Stimulated activated CD4-positive, alpha-beta T cell treated with anti-CD3 and anti-CD28 coated beads, Interleukin-2, amount 100 ng/mL, for 48 hours (primary cell): ENCODE results near the gene SERF2.
"Not testable (repeated sequence)": the region's sequence is repeated elsewhere in the genome, so short reads cannot be mapped to it uniquely, and the experiment has no call there.

Experiments
- DNase-seq, 2 donors: peaks; one replicate each; pipeline ENCODE4 v3.0.0-alpha.2; 2020

The SERF2 gene

GRCh38 chr15:43791993-43792760 lies at the start of gene SERF2:
Gene SERF2, plus strand, starts transcription at chr15:43792320. Its CDS starts 57 bp downstream, at chr15:43792377.
- peak; percentile 99 to 100 for DNase-seq

GRCh38 chr15:43746245-43746902 lies 45.7 kb upstream of the SERF2 start, which contains the start of gene PDIA3:
Gene PDIA3, plus strand, starts transcription at chr15:43746438. Its CDS starts 102 bp downstream, at chr15:43746540.
- DNase-seq: peak; percentile 81 to 82

GRCh38 chr15:43746903-43747309 lies 45.2 kb upstream of the SERF2 start:
- DNase-seq: not testable (repeated sequence)

- no peak for DNase-seq
Measured at GRCh38 chr15:43748376-43748775, 43.7 kb upstream of the SERF2 start.

GRCh38 chr15:43749690-43750345 lies 42.3 kb upstream of the SERF2 start:
- DNase-seq: peak in 1 of 2 donors; percentile 15

- no peak for DNase-seq
Measured at GRCh38 chr15:43751885-43752284, 40.2 kb upstream of the SERF2 start.

GRCh38 chr15:43762824-43763223 lies 29.3 kb upstream of the SERF2 start:
- no peak for DNase-seq

- no peak for DNase-seq
Measured at GRCh38 chr15:43763819-43764446, 28.2 kb upstream of the SERF2 start.

- DNase-seq: peak; percentile 60 to 65
Measured at GRCh38 chr15:43769584-43770228, 22.4 kb upstream of the SERF2 start.

- DNase-seq: no peak
Measured at GRCh38 chr15:43771816-43772215, 20.3 kb upstream of the SERF2 start.

GRCh38 chr15:43772624-43773023 lies 19.5 kb upstream of the SERF2 start:
- no peak for DNase-seq

- no peak for DNase-seq
Measured at GRCh38 chr15:43774062-43774461, 18.1 kb upstream of the SERF2 start.

GRCh38 chr15:43775411-43775965 lies 16.6 kb upstream of the SERF2 start:
- no peak for DNase-seq

GRCh38 chr15:43776101-43776717 lies 15.9 kb upstream of the SERF2 start:
- DNase-seq: peak in 1 of 2 donors; percentile 13

- peak; percentile 69 to 73 for DNase-seq
Measured at GRCh38 chr15:43776718-43777266, 15.3 kb upstream of the SERF2 start, which contains the start of gene ELL3. Gene ELL3, minus strand, starts transcription at chr15:43776966. Its CDS starts 65 bp downstream, at chr15:43776901.

- peak; percentile 80 to 84 for DNase-seq
Measured at GRCh38 chr15:43777267-43777914, 14.7 kb upstream of the SERF2 start.

GRCh38 chr15:43779016-43779415 lies 13.1 kb upstream of the SERF2 start:
- DNase-seq: no peak

- no peak for DNase-seq
Measured at GRCh38 chr15:43789409-43789808, 2.7 kb upstream of the SERF2 start.

GRCh38 chr15:43792761-43793476 lies 799 bp downstream of the SERF2 start:
- peak in 1 of 2 donors; percentile 19 for DNase-seq

GRCh38 chr15:43793647-43794046 lies 1.5 kb downstream of the SERF2 start:
- DNase-seq: no peak
